Right lobe of liver (tissue), 4 donors: ENCODE data around the gene GRID2IP.

Experiments used
- CTCF ChIP-seq, 4 donors: fragments of 200-600 bp in 3 of 4; fragments of 450-650 bp in 1 of 4; IDR thresholded peaks; one replicate each; pipeline versions ENCODE4 v1.5.1 to v1.8.0; 2016 to 2022; ENCODE audit warnings: antibody characterized with exemption in 4 of 4, mild to moderate bottlenecking in 2 of 4
- POLR2A ChIP-seq: fragments of 450-650 bp; IDR thresholded peaks from one replicate; pipeline ENCODE4 v1.6.1; 2017; ENCODE audit warnings: antibody characterized with exemption, mild to moderate bottlenecking
- donor health status: DM: no; HTN: no; CAD: no.
- donor health status: DM: no; HTN: no; CAD: no.
- donor health status: DM: no; HTN: yes; CAD: no.

DNA sequence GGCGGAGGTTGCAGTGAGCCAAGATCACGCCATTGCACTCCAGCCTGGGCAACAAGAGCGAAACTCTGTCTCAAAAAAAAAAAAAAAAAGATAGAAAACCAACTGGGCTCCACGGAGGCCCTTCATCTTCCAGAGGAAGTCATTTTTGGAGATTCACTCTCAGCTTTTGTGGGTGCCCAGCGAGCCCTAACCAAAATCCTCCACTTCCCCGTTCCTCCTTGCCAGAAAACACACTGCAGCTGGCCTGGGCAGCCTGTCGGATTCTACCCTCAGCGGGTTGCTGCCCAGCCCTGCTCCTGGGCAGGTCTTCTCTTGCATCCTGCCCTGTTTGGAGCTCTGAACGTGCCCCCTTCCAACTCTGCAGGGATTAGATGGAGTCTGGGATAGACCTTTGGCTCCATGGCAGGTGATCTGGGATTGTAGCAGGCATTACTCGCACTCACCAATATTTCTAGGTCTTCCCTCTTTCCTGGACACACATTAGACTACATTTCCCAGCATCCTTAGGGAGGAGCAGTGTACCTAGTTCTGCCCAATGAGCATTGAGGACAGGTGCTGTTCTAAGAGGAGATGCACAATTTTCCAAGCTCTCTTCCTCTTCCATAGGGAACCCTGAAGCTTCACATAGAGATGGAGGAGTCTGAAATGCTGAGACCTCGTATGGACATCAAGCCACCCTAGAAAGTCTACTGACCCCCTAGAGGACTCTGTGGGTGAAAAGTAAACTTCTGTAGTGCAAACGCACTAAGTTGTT, 4.6 kb downstream of the GRID2IP start:
- no peak for TF ChIP-seq CTCF (IDR thresholded peaks at IDR 0.05)
- no peak for TF ChIP-seq POLR2A
